IMR-90 (cell line): ENCODE data around the gene INPP5D. TPM values are rescaled to one million over a fixed set of nuclear protein-coding genes. Genes with fewer than 3 reads are reported as not detected.

ENCODE experiments used
- ATAC-seq: fragments of 200-7000 bp; cut with Tn5 transposase; 2 replicates; pipeline ENCODE4 v1.9.1; 2020; ENCODE audit warnings: low read depth, mild to moderate bottlenecking, moderate library complexity
- BruUV-seq: library from RNA; stranded (reverse); fragments of 400-500 nt; replicated peaks from 2 replicates; lab custom pipeline; 2021; lab: Mats Ljungman, UMichigan
- CTCF ChIA-PET: fragments of 300-600 bp; formaldehyde crosslinking; extraction: SDS; loops from one replicate; lab custom pipeline; 2021; ENCODE audit warnings: antibody characterized with exemption; lab: Yijun Ruan, JAX
- POLR2A ChIA-PET: fragments of 300-600 bp; sonication (Branson Sonifier 250); formaldehyde crosslinking; loops from one replicate; lab custom pipeline; 2022; ENCODE audit warnings: antibody characterized with exemption; ENCODE audit not compliant: unreplicated experiment; lab: Charles Lee
- DNase-seq: peaks from one replicate; pipeline ENCODE4 v3.0.0; 2013
- H2AFZ ChIP-seq: replicated peaks from 2 replicates; pipeline ENCODE3; 2013; ENCODE audit warnings: low read length, mild to moderate bottlenecking; ENCODE audit not compliant: poor library complexity
- H2AK5ac ChIP-seq: 2 replicates; pipeline ENCODE4 v1.6.1; 2013; ENCODE audit warnings: low read depth, low read length, inconsistent platforms
- H2AK9ac ChIP-seq: replicated peaks from 2 replicates; pipeline ENCODE3; 2013; ENCODE audit warnings: mild to moderate bottlenecking, low read depth, low read length, moderate library complexity; ENCODE audit not compliant: poor library complexity
- H2BK120ac ChIP-seq: 2 replicates; pipeline ENCODE4 v1.6.1; 2013; ENCODE audit warnings: low read depth, low read length, inconsistent platforms
- H2BK15ac ChIP-seq: 3 replicates; pipeline ENCODE4 v1.6.1; 2013; ENCODE audit warnings: low read depth, low read length, inconsistent platforms
- H2BK20ac ChIP-seq: 2 replicates; pipeline ENCODE4 v1.6.1; 2013; ENCODE audit warnings: low read depth, mild to moderate bottlenecking, inconsistent platforms, low read length, moderate library complexity
- H2BK5ac ChIP-seq: 2 replicates; pipeline ENCODE4 v1.6.1; 2013; ENCODE audit warnings: mild to moderate bottlenecking, low read depth, low read length, inconsistent platforms; ENCODE audit not compliant: poor library complexity, severe bottlenecking
- H3K14ac ChIP-seq: replicated peaks from 2 replicates; pipeline ENCODE4 v1.6.1; 2013; ENCODE audit warnings: low read depth, low read length, inconsistent platforms
- H3K18ac ChIP-seq: 2 replicates; pipeline ENCODE4 v1.6.1; 2013; ENCODE audit warnings: low read depth, low read length, control low read depth
- H3K23ac ChIP-seq: 2 replicates; pipeline ENCODE4 v1.6.1; 2013; ENCODE audit warnings: low read depth, low read length, inconsistent platforms
- H3K27ac ChIP-seq: 2 replicates; pipeline ENCODE4 v1.5.1; 2013; ENCODE audit warnings: mild to moderate bottlenecking, control low read depth, low read length; ENCODE audit not compliant: insufficient read depth
- H3K27me3 ChIP-seq: 2 replicates; pipeline ENCODE4 v1.6.1; 2013; ENCODE audit warnings: low read length; ENCODE audit not compliant: control insufficient read depth, insufficient read depth
- H3K36me3 ChIP-seq: 2 replicates; pipeline ENCODE4 v1.6.1; 2013; ENCODE audit warnings: low read length, mixed read lengths; ENCODE audit not compliant: control insufficient read depth, insufficient read depth
- H3K4ac ChIP-seq: 2 replicates; pipeline ENCODE4 v1.6.1; 2013; ENCODE audit warnings: low read depth, low read length, inconsistent platforms
- H3K4me1 ChIP-seq: 2 replicates; pipeline ENCODE4 v1.6.1; 2013; ENCODE audit warnings: low read length, mixed read lengths; ENCODE audit not compliant: control insufficient read depth, insufficient read depth
- H3K4me2 ChIP-seq: 2 replicates; pipeline ENCODE4 v1.6.1; 2013; ENCODE audit warnings: low read depth, mild to moderate bottlenecking, control low read depth, low read length, moderate library complexity
- H3K4me3 ChIP-seq: 2 replicates; pipeline ENCODE4 v1.5.1; 2013; ENCODE audit warnings: low read depth, mild to moderate bottlenecking, control low read depth, low read length, moderate library complexity; ENCODE audit not compliant: insufficient read depth
- H3K56ac ChIP-seq: 2 replicates; pipeline ENCODE4 v1.6.1; 2013; ENCODE audit warnings: low read length, inconsistent platforms; ENCODE audit not compliant: insufficient read depth; ENCODE audit errors: extremely low read depth
- H3K79me1 ChIP-seq, 2 experiments: 2 replicates each; pipeline ENCODE4 v1.6.1; 2013; ENCODE audit warnings: low read length in 2 of 2, inconsistent platforms in 1 of 2, low read depth in 1 of 2
- H3K9ac ChIP-seq: 2 replicates; pipeline ENCODE4 v1.6.1; 2013; ENCODE audit warnings: low read depth, low read length, control low read depth
- H3K9me1 ChIP-seq: 2 replicates; pipeline ENCODE4 v1.6.1; 2013; ENCODE audit warnings: low read length, inconsistent platforms; ENCODE audit not compliant: insufficient read depth
- H3K9me3 ChIP-seq: 2 replicates; pipeline ENCODE4 v1.6.1; 2013; ENCODE audit warnings: low read length; ENCODE audit not compliant: control insufficient read depth, insufficient read depth
- H4K20me1 ChIP-seq: 2 replicates; pipeline ENCODE4 v1.6.1; 2013; ENCODE audit warnings: low read length, inconsistent platforms; ENCODE audit not compliant: insufficient read depth
- H4K5ac ChIP-seq: 2 replicates; pipeline ENCODE4 v1.6.1; 2013; ENCODE audit warnings: mild to moderate bottlenecking, low read depth, low read length, control low read depth
- H4K8ac ChIP-seq, 2 experiments: 2 replicates each; pipeline ENCODE4 v1.6.1; 2013; ENCODE audit warnings: low read depth in 2 of 2, low read length in 2 of 2, control low read depth in 1 of 2, inconsistent platforms in 1 of 2
- H4K91ac ChIP-seq: 2 replicates; pipeline ENCODE4 v1.6.1; 2013; ENCODE audit warnings: low read depth, low read length, inconsistent platforms; ENCODE audit not compliant: insufficient read depth
- FOS ChIP-seq: fragments of 150-350 bp; IDR thresholded peaks from 2 replicates; pipeline ENCODE4 v1.6.1; 2016; ENCODE audit warnings: low read depth, low read length
- MXI1 ChIP-seq: IDR thresholded peaks from 2 replicates; pipeline ENCODE4 v1.6.1; 2012; ENCODE audit warnings: low read depth, mild to moderate bottlenecking, low read length, moderate library complexity, borderline replicate concordance
- RAD21 ChIP-seq: IDR thresholded peaks from 2 replicates; pipeline ENCODE4 v1.6.1; 2012; ENCODE audit warnings: low read length, improper control_type of control experiment
- RFX5 ChIP-seq: IDR thresholded peaks from 2 replicates; pipeline ENCODE4 v1.8.0; 2012; ENCODE audit warnings: low read depth, mild to moderate bottlenecking, low read length, moderate library complexity
- WGBS, 2 experiments: methylation state at CpG; one replicate each; pipeline versions ENCODE4 v1.1.5 to v1.1.7; 2013; ENCODE audit warnings: missing lambda C conversion rate in 2 of 2; ENCODE audit not compliant: insufficient read length in 1 of 2; ENCODE audit errors: extremely low coverage in 2 of 2; 5-methylcytosine and 5-hydroxymethylcytosine counted together
- dilution Hi-C: fragments of 300-500 bp; cut with HindIII; formaldehyde crosslinking; loops from one replicate; pipeline ENCODE4 v1.14.3; 2018; ENCODE audit warnings: low sequenced_read_pairs; ENCODE audit not compliant: unreplicated experiment
- in situ Hi-C: fragments of 300-500 bp; cut with MboI; formaldehyde crosslinking; loops from 3 replicates; pipeline ENCODE4 v1.14.3; 2019; ENCODE audit warnings: low sequenced_read_pairs, inconsistent platforms, mixed read lengths
- intact Hi-C: fragments of 100-400 bp; cut with micrococcal nuclease; formaldehyde crosslinking; loops from 2 replicates; pipeline ENCODE4 v1.10.0; 2022
- polyA plus RNA-seq, 3 experiments: library from polyadenylated mRNA; depleted of rRNA; stranded (reverse); fragments of >200 nt; gene quantifications; 2 replicates each; pipeline ENCODE4 v1.2.3, GENCODE V29; 2012; ENCODE audit warnings: low replicate concordance in 1 of 3
- total RNA-seq: library from RNA; depleted of rRNA; stranded (reverse); fragments of >200 nt; gene quantifications from 2 replicates; pipeline ENCODE4 v1.2.3, GENCODE V29; 2012

Gene INPP5D
- total and polyA plus RNA-seq, 2 of the 4 experiments (the other 2 are of a cell fraction) = 0.18 to 0.29 TPM

- Histone ChIP-seq H3K27me3 (peaks cover 47% of the 10 kb centered on the region), H2BK5ac (no peak overlapping the region), H3K9ac (no peak overlapping the region), H4K5ac (no peak overlapping the region), H3K27ac (no peak overlapping the region), H4K20me1 (no peaks in the 10 kb centered on the region), H3K23ac (no peak overlapping the region), H3K14ac (no peak overlapping the region), H2AFZ (no peak overlapping the region), H3K56ac (no peak overlapping the region), H3K36me3 (no peaks in the 10 kb centered on the region), H3K79me1 (no peaks in the 10 kb centered on the region), H3K18ac (no peak overlapping the region), H3K4me3 (no peak overlapping the region), H2AK9ac (no peak overlapping the region), H3K4ac (no peak overlapping the region), H2BK15ac (no peak overlapping the region), H2BK20ac (no peak overlapping the region), H4K8ac (no peak overlapping the region), H3K9me3 (no peaks in the 10 kb centered on the region), H4K91ac (no peak overlapping the region), H2AK5ac (no peak overlapping the region), H3K4me1 (no peaks in the 10 kb centered on the region), H2BK120ac (no peak overlapping the region), H3K4me2 (no peak overlapping the region), H3K9me1 (no peaks in the 10 kb centered on the region)
- in situ Hi-C loops = no loop called here
- no peak for DNase-seq
- intact Hi-C loops = no loop called here
- dilution Hi-C loops = no loop called here
- ChIA-PET POLR2A (no interaction called here), CTCF (interaction anchor here (0.6 kb wide), 1 partner anchor 18 kb away, joined by 4 read pairs; no protein-coding TSS in a partner anchor)
- no peak for ATAC-seq
- TF ChIP-seq RAD21 (no peak), MXI1 (no peak), FOS (no peak), RFX5 (no peak)
- no CpG with 5 or more reads among the region's 3 CpGs for WGBS, 2 experiments
- no TSS peak for BruUV-seq
Measured at GRCh38 chr2:233047206-233047605, 12.9 kb upstream of the INPP5D start.
